Stimulated activated naive CD8-positive, alpha-beta T cell treated with anti-CD3 and anti-CD28 coated beads, Interleukin-15, amount 100 ng/mL, for 72 hours (primary cell): Measurements from ENCODE around the gene FAM204A.
A peak's percentile ranks its signal among the peaks of the same experiment; 100 is the strongest.

Experiments
- ATAC-seq: fragments of 150-1000 bp; cut with Tn5 transposase; 2 replicates; pipeline ENCODE4 v1.10.0; 2021; ENCODE audit warnings: mild to moderate bottlenecking, moderate library complexity
- DNase-seq, 2 donors: peaks; one replicate each; pipeline ENCODE4 v3.0.0; 2021 to 2022
- H3K27ac Mint-ChIP-seq, 2 donors: one replicate each; pipeline ENCODE4 v1.8.0; 2022; ENCODE audit warnings: mild to moderate bottlenecking in 2 of 2, mixed read lengths in 2 of 2, moderate library complexity in 2 of 2
- H3K27me3 Mint-ChIP-seq: one replicate; pipeline ENCODE4 v1.8.0; 2022; ENCODE audit warnings: mixed read lengths
- H3K4me1 Mint-ChIP-seq: one replicate; pipeline ENCODE4 v1.8.0; 2022; ENCODE audit warnings: mild to moderate bottlenecking, mixed read lengths
- H3K4me3 Mint-ChIP-seq, 2 donors: one replicate each; pipeline ENCODE4 v1.8.0; 2022; ENCODE audit warnings: mild to moderate bottlenecking in 2 of 2, mixed read lengths in 2 of 2, moderate library complexity in 1 of 2
- H3K9me3 Mint-ChIP-seq, 2 donors: one replicate each; pipeline ENCODE4 v1.8.0; 2022; ENCODE audit warnings: mixed read lengths in 2 of 2

Gene FAM204A

DNA sequence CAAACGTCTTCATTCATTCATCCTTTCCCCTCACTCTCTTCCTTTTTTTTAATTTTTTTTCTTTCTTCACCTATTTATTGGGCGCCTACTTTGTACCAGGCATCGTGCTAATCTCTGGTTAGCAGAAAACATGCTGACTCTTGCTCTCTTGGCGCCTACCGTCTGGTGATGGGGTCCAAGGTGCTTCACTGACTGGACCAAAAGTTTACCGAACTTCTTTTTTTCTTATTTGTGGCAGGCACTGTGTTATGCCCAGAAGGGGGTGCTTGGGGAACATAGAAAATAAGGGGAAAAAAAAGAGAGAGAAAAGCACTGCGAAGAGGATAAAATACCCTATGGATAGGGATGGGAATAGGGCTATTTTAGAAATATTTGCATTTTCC, 505 bp upstream of the FAM204A start:
- Mint-ChIP-seq H3K4me1 (peaks cover 16% of the 10 kb centered on the region), H3K27ac (peak overlapping the region; percentile 95 to 98), H3K4me3 (peak overlapping the region; percentile 84 to 95), H3K27me3 (no peaks in the 10 kb centered on the region), H3K9me3 (no peaks in the 10 kb centered on the region)
- ATAC-seq: peak; percentile 2
- no peak for DNase-seq

DNA sequence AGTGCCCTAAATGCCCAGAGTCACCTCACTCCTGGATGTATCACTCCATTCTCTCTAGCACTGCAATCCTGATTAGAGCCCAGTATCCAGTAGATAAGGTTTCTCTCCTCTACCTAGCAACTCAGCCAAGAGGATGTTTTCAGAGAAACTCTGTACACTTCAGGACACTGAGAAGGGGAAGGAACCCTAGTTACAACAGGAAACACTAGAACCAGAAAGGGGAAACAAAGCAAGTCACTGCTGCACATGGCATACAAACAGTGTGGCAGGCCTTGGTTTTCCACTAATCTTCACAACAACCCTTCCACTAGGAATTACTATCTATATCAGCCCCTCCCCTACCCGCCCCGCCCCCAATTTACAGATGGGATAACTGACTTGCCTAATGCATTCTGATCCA, 1.6 kb downstream of the FAM204A start:
- Mint-ChIP-seq H3K4me3 (peak overlapping the region; percentile 29 to 64), H3K9me3 (no peaks in the 10 kb centered on the region), H3K27ac (peak overlapping the region in 1 of 2 donors; percentile 69), H3K27me3 (no peaks in the 10 kb centered on the region), H3K4me1 (peaks cover 16% of the 10 kb centered on the region)
- DNase-seq (no peak), ATAC-seq (no peak)

DNA sequence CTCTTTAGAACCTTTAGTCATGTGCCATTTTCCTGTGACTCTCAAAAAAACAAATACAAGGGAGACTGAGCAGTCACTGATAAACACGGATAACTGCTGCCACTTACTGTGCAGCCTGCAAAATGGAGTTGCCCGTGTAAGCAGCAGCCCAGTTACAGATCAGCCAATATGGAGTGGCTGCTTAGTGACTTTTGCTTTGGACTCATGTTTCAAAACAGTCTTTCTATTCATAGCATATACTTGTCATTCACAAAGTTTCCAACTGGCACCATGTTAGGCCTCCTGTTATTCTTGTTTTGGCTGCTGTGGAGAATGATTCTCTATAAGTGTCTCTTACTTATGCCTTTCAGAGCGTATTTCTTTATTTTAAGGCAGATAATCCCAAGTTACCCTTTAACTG, 3.0 kb downstream of the FAM204A start:
- Mint-ChIP-seq H3K9me3 (no peaks in the 10 kb centered on the region), H3K4me3 (no peak overlapping the region), H3K4me1 (peaks cover 20% of the 10 kb centered on the region), H3K27me3 (no peaks in the 10 kb centered on the region), H3K27ac (no peak overlapping the region)
- no peak for ATAC-seq
- DNase-seq: no peak

DNA sequence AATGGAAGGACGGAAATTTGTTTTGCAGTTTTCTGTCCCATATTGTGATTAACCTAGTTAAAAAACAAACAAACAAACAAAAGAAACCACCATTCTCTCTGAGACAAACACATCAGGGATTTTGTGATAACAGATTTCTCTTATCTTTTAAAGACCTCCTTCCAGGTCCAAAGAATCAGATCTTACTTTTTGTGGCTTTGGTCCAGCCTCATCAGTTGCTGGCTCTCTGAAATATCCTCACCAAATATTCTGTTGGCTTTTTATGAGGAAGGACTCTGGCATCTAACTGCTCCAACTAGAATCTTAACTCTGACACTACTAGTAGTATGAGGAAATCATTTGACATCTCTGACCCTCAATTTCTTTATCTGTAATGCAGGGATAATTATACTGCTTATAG, 4.8 kb downstream of the FAM204A start:
- no peaks in the 10 kb centered on the region for H3K9me3 Mint-ChIP-seq
- H3K27ac Mint-ChIP-seq: peak overlapping the region in 1 of 2 donors; percentile 36
- H3K4me3 Mint-ChIP-seq: no peak overlapping the region
- no peaks in the 10 kb centered on the region for H3K27me3 Mint-ChIP-seq
- DNase-seq (no peak), ATAC-seq (no peak)
- peaks cover 22% of the 10 kb centered on the region for H3K4me1 Mint-ChIP-seq

DNA sequence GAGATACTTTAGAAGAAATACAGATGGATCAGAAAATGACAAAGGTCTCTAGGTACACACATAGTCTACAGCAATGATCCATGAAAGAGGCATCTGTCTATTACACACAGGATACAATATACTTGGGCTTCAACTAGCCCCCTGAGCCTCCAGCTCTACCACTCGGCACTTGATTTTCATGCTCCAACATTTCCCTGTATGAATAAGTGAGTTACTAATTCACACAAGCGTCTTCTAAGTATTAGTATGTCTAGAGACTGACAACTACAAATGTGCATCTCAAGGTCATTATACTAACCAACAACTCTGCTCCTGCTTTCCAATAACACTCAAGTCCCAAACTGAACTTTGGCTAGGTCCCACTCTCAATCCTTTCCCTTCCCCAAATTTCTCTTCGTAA, 8.3 kb downstream of the FAM204A start:
- ATAC-seq: no peak
- Mint-ChIP-seq H3K27me3 (no peaks in the 10 kb centered on the region), H3K4me1 (peaks cover 10% of the 10 kb centered on the region), H3K9me3 (no peaks in the 10 kb centered on the region), H3K4me3 (no peak overlapping the region), H3K27ac (no peak overlapping the region)
- no peak for DNase-seq

DNA sequence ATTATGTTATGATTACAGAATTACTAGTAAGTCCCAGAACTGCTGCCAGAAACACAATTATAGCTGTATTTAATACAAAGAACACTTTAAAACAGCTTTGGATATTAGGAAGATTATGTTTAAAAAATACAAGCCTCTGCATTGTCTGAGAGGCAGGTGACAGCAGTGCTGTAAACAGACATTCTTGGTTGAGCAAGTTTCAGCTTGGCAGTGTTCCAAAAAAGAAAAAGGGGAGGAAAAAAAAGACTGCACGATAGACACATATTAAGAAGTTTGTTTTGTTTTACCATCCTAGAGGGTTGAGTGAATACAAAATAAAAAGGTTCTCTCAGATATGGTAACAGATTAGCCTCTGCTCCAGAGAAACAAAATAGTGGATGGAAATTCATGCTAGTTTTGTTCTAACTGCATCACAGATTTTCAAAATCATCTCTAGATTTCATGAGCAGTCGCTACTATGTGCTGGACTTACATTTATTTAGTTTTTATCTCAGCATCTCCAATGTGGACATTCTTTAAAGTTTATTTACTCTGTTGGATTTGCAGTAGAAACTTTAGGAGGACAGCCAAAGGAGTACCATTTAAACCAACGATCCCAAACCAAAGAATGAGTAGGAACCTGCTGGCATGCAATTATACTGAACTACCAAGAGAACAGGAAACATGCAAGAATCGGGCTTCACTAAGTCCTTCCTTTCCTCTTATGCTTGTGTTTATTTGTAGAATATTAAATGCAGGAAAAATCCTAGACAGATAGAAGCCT, 9.0 kb downstream of the FAM204A start:
- H3K4me1 Mint-ChIP-seq: peaks cover 10% of the 10 kb centered on the region
- H3K9me3 Mint-ChIP-seq: no peaks in the 10 kb centered on the region
- H3K4me3 Mint-ChIP-seq: no peak overlapping the region
- no peak overlapping the region for H3K27ac Mint-ChIP-seq
- DNase-seq (no peak), ATAC-seq (no peak)
- no peaks in the 10 kb centered on the region for H3K27me3 Mint-ChIP-seq

DNA sequence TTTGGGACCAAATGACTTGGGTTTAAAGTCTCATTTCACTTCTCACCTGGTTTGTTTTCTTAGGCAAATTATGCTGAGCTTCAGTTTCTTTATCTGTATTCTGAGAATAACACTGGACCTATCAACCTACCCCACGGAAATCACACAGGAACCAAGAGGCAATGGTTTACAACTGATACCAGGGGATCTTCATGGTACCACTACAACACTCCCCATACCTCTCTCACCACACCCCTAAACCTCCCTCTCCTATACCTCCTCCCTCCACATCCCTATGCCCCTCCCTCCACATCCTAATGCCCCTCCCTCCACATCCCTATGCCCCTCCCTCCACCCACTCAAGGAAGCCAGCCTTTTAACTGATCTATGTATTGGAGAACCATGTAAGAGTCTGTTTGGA, 9.9 kb downstream of the FAM204A start:
- no peaks in the 10 kb centered on the region for H3K27me3 Mint-ChIP-seq
- peaks cover 10% of the 10 kb centered on the region for H3K4me1 Mint-ChIP-seq
- no peak overlapping the region for H3K27ac Mint-ChIP-seq
- H3K9me3 Mint-ChIP-seq: no peaks in the 10 kb centered on the region
- H3K4me3 Mint-ChIP-seq: no peak overlapping the region
- ATAC-seq (peak; percentile 56), DNase-seq (no peak)

DNA sequence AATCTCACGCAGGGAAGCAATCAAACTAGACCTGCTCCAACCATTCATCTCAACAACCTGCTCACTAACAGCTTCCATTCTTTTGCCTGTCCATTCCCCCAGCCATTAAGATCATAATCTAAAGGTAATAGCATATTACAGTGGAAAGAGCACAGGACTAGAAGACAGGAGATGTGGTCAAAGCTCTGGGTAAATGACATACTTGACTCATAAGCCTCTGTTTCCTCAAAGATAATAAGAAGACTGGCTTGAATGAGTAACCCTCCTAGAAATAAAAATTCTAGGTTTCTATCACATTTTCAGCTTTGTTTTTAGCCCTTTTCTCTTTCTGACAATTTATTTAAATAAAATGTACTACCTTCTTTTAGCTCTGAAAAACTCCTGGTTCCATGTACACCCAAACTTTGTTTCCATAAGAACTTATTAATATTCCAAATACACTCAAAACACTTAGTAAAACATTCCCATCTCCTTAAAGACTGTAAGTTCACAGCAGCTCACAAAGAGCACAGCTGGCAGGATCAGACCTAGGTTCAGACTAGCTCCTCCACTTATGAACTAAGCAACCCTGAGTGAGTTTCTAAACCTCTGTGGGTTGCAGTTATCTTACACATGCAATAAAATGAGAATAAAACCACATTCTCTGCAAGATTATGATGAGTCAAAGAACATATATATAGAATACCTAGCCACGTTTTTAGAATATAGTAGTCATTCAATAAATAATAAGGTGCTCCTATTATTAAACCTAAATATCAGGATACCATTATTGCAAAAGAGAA, 11.6 kb downstream of the FAM204A start:
- Mint-ChIP-seq H3K27me3 (no peaks in the 10 kb centered on the region), H3K4me3 (no peak overlapping the region), H3K27ac (peak overlapping the region in 1 of 2 donors; percentile 2), H3K4me1 (peaks cover 10% of the 10 kb centered on the region), H3K9me3 (no peaks in the 10 kb centered on the region)
- DNase-seq: no peak
- peak; percentile 60 for ATAC-seq

DNA sequence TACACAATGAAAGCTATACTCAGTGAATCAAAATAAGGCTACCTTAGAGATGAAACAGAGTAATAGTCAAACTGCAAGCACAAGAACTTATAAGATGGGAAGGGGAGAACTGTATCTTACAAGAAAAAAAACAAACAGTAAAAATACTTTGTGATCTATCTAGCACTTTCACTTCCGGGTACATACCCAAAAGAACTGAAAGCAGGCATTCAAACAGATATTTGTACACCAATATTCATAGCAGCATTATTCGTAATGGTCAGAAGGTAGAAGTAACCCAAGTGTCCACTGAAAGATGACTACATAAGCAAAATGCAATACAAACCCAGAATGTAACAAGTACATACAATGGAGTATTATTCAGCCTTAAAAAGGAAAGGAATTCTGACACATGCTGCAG, 18.0 kb downstream of the FAM204A start:
- H3K9me3 Mint-ChIP-seq: no peaks in the 10 kb centered on the region
- no peak overlapping the region for H3K4me3 Mint-ChIP-seq
- H3K4me1 Mint-ChIP-seq: no peaks in the 10 kb centered on the region
- no peak for ATAC-seq
- DNase-seq: no peak
- no peak overlapping the region for H3K27ac Mint-ChIP-seq
- H3K27me3 Mint-ChIP-seq: no peaks in the 10 kb centered on the region

DNA sequence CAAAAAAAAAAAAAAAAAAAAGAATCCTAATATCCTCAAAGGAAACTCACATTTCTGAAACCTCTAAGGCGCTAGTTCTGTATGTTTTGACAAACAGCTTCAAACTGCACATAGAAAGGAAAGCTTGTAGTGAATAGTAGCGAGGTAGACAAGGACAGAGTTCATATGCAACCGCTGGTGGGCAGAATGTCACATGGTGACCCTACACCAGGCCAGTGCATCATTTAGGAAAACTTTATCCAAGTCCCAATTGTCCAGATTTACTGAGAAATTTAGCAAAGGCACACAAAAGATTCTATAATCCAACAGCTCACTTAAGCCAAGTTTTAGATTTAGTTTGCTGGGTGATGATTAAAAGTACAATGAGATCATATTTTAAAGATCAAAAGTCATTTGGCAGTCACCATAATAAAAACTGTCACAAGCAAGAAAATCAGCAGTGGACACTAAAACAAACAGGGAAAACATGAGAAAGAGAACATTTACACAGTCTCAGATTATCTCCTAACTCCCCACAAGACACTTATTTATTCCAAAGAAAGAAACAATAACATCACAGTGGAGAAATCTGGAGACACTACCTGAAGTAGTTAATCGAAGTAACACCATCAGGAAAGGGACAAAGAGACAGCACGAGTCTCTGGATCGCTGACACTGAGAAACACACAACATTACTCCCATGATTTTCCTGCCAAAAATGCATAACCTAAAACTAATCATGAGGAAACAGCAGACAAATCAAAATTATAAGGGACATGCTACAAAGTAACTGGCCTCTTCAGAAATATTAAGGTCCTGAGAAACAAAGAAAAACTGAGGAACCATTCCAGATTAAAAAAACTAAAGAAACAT, 20.2 kb downstream of the FAM204A start:
- Mint-ChIP-seq H3K9me3 (no peaks in the 10 kb centered on the region), H3K27ac (no peak overlapping the region)

DNA sequence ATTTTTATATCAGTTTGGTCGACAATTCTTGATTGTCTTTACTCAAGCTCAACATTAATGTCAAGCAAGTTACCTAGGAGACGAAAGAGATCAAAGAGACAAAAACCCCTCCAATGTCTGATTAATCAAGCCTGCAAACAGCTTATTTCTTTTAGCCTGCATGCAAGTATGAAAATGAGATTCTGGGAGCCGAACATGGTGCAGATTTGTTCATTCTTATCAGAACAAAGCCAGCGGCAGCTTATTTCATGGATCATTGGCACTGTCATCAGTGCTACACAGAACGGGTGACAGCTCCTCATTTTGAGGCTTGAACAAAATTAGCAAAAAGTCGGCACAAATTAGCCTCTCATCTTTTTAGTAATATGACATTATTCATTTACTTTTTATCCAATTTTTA, 26.5 kb downstream of the FAM204A start:
- ATAC-seq (no peak), DNase-seq (no peak)
- Mint-ChIP-seq H3K4me1 (no peaks in the 10 kb centered on the region), H3K9me3 (no peaks in the 10 kb centered on the region), H3K27ac (peak overlapping the region in 1 of 2 donors; percentile 6), H3K4me3 (no peak overlapping the region), H3K27me3 (no peaks in the 10 kb centered on the region)

More for the DNA sequence above, 20.2 kb downstream of the FAM204A start:
- DNase-seq (no peak), ATAC-seq (no peak)
- no peaks in the 10 kb centered on the region for H3K4me1 Mint-ChIP-seq
- H3K4me3 Mint-ChIP-seq: no peak overlapping the region
- H3K27me3 Mint-ChIP-seq: no peaks in the 10 kb centered on the region

DNA sequence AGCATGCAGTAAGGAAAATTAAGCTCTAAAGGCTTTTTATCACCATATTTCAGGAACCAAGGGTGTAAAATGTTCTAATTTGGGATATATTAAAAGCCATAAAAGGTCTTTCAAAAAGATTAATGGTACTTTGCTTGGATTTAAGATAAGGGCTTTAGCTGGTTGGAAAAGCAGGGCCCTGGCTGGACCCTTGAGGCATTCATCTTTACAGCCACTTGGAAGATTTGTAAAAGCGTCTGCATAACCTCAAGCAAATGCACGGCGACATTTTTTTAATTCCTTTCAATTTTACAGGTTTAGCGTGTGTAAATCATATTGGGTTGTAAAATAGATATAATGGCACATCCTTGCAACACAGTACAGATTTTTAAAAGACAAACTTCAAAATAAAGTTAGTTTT, 27.2 kb downstream of the FAM204A start:
- no peak for ATAC-seq
- Mint-ChIP-seq H3K27me3 (no peaks in the 10 kb centered on the region), H3K4me3 (no peak overlapping the region), H3K4me1 (no peaks in the 10 kb centered on the region), H3K9me3 (no peaks in the 10 kb centered on the region), H3K27ac (no peak overlapping the region)
- no peak for DNase-seq

DNA sequence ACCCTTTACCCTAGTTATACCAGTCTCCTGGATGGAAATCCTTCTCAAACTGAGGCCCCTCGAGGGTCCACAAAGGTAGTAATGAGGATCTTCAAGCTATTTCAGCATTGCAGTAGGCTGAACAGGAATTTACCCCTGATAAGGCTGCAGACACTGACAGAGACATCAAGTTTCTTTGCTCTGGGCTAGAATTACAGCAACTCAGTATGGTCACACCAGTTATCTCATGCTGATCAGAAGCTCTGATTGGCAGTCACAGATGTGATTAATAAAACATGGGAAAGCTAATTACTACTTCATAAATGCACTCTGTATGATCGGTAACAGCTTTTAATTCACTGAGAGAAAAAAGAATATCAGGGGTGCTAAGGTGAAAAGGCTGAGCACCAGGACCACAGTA, 30.6 kb downstream of the FAM204A start:
- no peak overlapping the region for H3K27ac Mint-ChIP-seq
- H3K9me3 Mint-ChIP-seq: no peaks in the 10 kb centered on the region
- no peak overlapping the region for H3K4me3 Mint-ChIP-seq
- no peaks in the 10 kb centered on the region for H3K27me3 Mint-ChIP-seq
- ATAC-seq (no peak), DNase-seq (no peak)
- no peaks in the 10 kb centered on the region for H3K4me1 Mint-ChIP-seq

DNA sequence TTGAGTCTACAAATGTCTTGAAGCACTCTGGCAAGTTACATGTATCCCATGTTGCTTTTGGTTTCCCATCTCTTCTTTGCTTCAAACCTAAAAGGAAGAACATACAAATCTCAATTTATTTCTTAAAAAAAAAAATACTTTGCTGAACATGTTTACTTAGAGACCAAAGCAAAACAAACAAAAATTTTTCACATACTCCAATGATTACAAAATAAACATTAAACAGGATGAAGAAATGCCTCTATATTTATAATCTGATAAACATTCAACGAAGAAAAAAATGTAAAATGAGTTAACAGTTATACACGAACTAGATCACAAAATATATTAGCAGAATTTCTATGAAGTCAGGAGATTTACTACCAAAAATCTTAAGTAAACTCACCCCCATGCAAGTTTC, 31.3 kb downstream of the FAM204A start:
- H3K4me1 Mint-ChIP-seq: no peaks in the 10 kb centered on the region

DNA sequence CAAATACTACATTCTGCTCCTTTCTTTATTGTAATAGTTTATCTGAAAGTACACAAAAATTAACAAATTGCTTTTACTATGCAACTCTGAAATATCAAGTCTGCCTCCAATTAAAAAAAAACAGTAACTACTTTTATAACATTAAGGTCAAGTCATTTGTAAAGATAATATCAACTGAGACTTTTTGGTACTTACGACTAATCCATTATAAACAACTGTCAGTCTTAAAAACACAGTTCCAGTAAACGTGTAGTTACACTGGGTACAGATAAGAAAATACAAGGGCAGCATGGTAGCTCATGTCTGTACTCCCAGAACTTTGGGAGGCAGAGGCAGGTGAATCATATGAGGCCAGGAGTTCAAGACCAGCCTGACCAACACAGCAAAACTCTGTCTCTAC, 32.2 kb downstream of the FAM204A start:
- no peak overlapping the region for H3K4me3 Mint-ChIP-seq
- H3K27ac Mint-ChIP-seq: peak overlapping the region in 1 of 2 donors; percentile 15
- ATAC-seq (no peak), DNase-seq (no peak)
- H3K4me1 Mint-ChIP-seq: no peaks in the 10 kb centered on the region
- no peaks in the 10 kb centered on the region for H3K9me3 Mint-ChIP-seq
- H3K27me3 Mint-ChIP-seq: no peaks in the 10 kb centered on the region

More for the DNA sequence above, 31.3 kb downstream of the FAM204A start:
- no peaks in the 10 kb centered on the region for H3K9me3 Mint-ChIP-seq
- H3K27me3 Mint-ChIP-seq: no peaks in the 10 kb centered on the region
- H3K4me3 Mint-ChIP-seq: no peak overlapping the region
- H3K27ac Mint-ChIP-seq: no peak overlapping the region
- ATAC-seq (no peak), DNase-seq (no peak)

DNA sequence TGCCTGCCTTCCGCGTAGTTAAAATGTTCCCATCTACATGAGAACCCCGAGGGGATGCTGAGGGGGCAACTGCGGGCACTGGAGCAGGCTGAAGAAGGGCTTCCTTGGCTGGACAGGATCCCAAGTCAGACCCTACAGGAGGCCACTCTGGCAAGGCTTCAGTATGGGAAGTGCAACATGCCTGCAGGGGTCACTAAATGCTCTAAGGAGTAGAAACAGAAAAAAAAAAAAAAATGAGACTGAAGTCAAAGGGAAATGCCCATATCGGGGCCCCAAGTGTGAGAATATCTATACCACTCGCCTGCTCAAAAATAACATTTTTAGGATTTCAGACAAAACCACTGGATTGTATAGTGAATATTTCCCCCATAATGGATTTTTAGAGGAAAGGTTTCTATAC, 33.5 kb downstream of the FAM204A start:
- H3K9me3 Mint-ChIP-seq: no peaks in the 10 kb centered on the region
- ATAC-seq (no peak), DNase-seq (no peak)
- no peaks in the 10 kb centered on the region for H3K4me1 Mint-ChIP-seq
- no peaks in the 10 kb centered on the region for H3K27me3 Mint-ChIP-seq
- H3K4me3 Mint-ChIP-seq: no peak overlapping the region
- peak overlapping the region; percentile 55 to 64 for H3K27ac Mint-ChIP-seq
